ENCODE data around the gene ATXN7L3.

DNA sequence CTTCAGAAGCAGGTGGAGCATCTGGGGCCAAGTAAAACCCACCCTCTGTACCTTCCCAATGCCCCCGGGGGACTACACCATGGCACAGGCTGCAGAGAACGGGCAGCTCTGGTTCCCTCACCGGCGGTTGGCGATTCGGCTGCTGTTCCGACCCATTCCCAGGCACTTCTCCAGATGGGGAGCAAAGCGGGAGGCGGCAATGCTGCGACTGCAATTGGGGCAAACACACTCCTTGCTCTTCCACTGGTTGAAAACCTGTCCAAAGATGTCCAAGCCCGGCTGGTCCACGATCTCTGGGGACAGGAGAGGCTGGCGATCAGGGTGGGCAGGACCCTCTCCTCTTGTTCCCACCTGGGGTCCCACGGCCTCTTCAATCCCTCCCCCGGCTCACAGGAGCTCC is 2.6 kb downstream of the ATXN7L3 start:
- TF ChIP-seq REST (IDR thresholded peaks at IDR 0.05; ENCODE audit: insufficient read depth in 1 of 2, low read depth in 2 of 2, low read length in 2 of 2) (no peak), POLR2AphosphoS5 (IDR thresholded peaks at IDR 0.05; ENCODE audit: low read depth, low read length) (no peak), SIN3A (IDR thresholded peaks at IDR 0.05; ENCODE audit: borderline replicate concordance, insufficient read depth, low read length) (no peak), TAF1 (IDR thresholded peaks at IDR 0.05; ENCODE audit: borderline replicate concordance, insufficient read depth, low read length) (no peak)

All from PFSK-1 (cell line).